HG03066 (cell line): ENCODE results near the gene TMA16.
"Not testable (repeated sequence)": the region's sequence is repeated elsewhere in the genome, so short reads cannot be mapped to it uniquely, and the experiment has no call there.

Experiments
- ATAC-seq: cut with Tn5 transposase; IDR thresholded peaks from one replicate; pipeline ENCODE4 v1.9.1; 2021; ENCODE audit warnings: low read depth; ENCODE audit not compliant: unreplicated experiment

The TMA16 gene

DNA sequence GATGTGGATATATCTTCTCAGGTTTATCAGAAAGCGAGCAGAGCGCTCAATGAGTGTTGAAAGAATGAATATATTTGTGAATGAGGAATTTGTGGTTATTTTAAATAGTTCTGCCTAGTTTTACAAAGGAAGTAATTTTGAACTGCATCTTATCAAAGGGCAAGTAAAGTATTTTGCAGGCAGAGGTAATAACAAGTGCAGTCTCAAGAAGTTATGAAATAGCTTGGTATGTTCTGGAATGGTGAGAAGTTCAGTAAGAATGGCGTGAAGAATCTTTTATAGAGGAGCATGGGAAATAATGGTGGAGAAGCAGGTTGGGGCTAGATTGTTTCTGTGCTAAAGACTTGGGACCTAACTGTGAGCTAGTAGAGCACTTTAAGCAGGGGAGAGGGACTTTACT, 10.9 kb downstream of the TMA16 start:
- no peak for ATAC-seq

DNA sequence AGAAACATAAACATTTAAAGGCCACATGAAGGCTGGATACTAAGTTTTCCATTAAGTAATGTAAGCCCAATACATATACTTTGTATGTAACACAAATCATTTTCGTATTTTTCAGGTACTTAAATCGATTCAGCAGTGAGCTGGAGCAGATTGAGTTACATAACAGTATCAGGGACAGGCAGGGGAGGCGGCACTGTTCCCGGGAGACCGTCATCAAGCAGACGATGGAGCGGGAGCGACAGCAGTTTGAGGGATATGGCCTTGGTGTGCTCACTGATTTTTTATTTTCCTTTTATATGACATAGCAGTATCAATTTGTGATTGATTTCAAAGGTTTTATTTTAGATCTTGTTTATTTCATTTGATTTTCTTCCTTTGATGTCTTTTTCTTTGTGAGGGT, 20.7 kb downstream of the TMA16 start:
- ATAC-seq = no peak

DNA sequence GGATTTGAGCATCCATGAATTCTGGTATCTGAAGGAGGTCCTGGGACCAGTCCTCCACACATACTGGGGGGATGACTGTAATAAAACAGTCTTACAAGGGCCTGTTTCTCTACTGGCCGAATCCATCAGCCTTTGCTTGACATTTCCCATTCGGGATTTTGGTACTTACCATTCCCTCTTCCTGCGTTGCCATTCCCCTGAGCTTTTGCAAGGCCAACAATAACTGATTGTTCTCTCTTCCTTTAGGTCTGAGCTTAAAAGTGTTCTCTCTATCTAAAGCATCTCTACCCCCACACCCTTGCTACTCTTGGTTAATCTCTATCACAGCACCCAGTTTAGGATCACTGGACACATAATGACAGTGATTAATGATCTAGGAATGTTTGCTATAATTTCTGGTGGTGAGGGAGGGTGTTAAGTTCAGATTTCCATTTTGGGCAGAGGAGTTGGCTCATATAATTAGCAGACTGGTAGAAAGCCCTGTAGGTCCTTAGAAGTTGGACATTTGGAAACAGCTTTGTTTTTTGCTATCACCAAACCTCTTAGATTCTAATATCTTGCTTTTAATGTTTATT, 29.4 kb downstream of the TMA16 start:
- no peak for ATAC-seq

DNA sequence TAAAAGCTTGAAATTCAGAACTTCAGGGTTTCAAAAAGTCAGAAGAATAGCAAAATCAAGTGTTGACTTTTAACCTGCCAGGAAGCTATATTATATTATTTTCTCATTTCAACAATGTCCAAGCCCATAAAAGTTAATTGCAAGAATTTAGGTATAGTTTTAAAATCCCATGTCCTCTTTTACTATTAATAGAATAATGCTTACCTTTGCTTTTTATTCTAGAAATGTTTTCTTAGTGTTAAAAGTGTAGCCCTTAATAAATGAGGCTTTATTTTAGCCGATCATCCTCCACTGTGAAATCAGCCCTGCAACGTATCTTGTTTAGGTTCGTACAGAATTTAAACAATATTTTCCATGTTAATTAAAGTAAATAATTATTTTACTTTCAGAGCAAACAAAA, 31.5 kb downstream of the TMA16 start:
- ATAC-seq = no peak

DNA sequence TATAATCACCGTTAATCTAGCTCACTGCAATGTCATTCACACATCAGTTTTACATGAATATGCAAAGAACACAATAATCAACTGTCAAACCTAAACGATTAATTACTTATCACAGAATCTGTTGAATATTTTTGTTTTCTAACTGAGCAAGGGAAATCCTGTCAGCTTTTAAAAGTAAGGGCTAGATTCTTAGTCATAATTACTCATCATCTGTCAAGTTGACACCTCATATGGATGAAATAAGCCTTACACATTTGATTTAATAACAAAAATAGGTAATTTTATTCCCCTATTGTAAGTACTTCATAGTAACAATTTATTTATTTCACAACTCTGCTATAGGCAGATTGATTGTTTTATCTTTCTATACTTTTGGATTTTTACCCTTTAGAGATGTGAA, 32.7 kb downstream of the TMA16 start:
- ATAC-seq = no peak

DNA sequence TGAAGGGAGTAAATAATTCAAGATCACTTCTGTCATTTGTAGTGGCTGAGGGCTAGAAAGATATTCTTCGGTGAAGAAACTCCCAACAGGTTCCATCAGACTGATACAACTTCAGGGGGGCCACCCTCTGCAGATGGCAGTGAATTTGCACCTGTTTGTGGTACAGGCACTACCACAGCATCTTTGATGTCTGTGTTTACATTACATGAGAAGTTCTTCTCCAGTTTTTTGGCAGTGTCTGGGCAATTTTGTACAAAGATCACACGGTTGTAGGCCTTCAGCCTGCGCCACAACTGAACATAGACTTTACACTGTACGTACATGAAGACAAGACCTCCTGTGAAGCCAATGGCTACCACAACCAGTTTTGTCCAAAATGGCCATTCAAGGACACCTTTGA, 34.2 kb downstream of the TMA16 start:
- no peak for ATAC-seq

DNA sequence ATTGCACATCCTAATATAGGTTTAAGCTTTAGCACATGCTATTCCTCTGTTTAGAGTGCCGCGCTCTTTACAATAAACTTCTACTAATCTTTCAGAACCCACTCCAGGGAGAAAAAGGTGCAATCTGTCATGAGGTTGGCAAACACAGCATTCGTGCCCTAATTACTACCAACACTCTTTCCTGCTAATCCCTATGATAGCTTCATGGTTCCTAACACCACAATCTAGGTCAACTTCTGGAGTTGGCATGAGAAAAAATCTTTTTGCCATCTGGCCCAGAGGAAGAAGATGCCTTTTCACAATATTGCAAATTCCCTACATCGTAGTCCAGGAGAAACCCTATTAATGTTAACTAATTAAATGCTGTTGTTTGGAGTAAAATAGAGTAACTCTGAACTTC, 39.6 kb downstream of the TMA16 start:
- ATAC-seq = no peak

DNA sequence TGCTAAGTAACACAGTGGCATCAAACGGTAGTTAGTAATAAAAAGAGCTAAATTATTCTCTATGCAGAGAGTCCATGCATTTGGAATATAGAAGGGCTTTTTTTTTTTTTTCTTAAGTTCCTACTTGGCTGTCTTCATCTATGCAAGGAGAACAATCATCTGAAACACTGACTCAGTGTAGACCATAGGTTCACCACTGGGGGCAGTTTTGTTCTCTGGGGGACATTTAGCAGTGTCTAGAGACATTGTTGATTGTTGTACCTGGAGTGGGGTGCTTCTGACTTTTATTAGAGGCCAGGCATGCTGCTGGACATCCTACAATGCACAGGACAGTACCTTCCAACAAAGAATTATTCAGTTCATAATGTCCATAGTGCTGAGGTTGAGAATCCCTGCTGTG, 41.2 kb downstream of the TMA16 start:
- ATAC-seq = no peak

DNA sequence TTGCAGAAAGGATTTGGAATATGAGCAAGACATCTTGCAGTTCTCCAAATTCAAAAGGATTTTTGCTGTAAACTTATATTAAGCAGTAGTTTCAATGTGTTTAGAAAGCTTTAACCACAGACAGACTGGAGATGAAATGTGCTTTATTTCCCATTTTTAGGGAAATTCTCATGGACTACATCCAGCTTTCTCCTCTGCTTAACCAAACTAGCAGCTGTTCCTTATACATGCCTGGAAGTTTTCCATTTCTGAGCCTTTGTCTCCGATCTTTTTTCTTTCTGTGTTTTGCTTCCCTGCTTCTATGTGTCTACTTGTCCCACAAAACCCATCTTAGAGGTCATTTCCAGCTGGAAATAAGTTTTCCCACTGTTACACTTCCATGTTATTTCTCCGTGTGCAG, 41.6 kb downstream of the TMA16 start:
- ATAC-seq = no peak

DNA sequence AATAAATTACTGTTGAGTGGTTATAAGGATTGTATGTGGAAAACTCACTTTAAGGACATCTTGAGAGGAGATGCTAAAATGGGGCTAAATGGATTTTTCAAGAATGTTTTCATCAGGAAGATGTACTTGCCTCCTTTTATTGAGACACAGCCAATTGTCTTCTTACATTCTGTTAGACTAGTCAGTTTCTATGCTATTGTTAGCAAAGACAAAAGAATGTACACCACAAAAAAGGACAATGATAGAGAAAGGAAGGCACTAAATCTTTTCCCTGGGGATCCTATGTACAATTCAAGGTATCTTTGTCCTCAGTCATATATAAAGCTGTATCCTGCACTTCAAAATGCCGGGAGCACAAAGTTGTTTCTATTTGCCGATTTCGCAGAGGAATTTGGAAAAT, 42.6 kb downstream of the TMA16 start:
- no peak for ATAC-seq

DNA sequence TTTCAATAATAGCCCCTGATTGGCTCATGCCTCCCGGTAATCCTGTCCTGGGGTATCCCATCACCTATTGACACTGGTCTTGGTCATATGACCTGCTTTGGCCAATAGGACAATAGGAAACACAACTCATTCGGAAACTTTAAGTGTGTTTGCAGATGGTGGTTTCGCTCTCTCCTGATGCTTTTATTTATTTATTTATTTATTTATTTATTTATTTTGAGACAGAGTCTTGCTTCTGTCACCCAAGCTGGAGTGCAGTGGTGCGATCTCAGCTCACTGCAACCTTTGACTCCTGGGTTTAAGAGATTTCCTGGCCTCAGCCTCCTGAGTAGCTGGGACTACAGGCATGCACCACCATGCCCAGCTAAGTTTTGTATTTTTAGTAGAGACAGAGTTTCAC, 44.3 kb downstream of the TMA16 start:
- not testable (repeated sequence) for ATAC-seq

DNA sequence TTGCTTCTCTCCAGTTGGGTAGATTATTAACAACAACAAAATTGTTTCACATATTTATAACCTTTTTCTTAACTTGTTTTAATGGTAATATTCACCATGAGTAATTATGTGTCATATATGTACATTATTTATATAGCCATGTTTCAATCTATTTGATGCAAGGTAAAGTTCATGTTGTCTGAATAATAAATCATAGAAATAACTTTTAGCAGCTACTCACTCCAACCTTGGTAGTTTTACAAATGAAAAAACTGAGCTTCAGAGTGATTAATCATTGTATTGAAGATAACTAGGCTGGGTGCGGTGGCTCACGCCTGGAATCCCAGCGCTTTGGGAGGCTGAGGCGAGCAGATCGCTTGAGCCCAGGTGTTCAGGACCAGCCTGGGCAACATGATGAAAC, 46.0 kb downstream of the TMA16 start:
- ATAC-seq = no peak

DNA sequence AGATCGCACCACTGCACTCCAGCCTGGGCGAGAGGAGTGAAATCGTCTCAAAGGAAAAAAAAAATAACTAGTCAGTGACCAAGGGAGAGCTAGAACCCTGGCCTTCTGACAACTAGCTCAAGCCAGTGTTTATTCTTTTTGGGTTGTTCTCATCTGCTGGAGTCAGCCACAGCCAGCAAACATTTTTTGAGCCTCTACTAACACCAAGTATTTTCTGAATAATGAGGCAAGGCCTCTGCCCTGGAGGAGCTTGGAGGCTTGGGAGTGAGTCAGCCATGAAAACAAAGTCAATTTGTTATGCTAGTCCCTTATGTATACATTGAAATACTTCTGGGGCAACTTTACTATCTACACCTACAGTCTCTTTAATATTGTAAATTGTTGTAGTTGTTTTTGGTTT, 46.5 kb downstream of the TMA16 start:
- no peak for ATAC-seq

DNA sequence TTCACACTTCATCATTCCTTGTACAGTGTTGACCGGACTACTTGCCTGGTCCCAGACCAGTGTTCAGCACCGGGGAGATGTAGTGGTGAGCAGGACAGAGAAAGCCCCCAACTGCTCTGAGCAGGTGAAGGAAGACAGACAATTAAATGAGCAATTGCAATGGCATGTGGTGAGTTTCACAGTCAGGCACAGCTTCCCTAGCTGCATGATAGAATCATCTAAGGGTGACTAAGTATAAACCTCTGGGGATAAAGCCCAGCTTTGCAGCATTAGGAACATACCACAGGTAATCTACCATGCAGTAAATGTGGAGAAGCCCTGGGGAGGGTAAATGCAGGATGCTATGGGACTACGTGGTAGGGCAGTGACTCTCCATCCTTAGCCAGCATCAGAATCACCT, 47.8 kb downstream of the TMA16 start:
- ATAC-seq = no peak

DNA sequence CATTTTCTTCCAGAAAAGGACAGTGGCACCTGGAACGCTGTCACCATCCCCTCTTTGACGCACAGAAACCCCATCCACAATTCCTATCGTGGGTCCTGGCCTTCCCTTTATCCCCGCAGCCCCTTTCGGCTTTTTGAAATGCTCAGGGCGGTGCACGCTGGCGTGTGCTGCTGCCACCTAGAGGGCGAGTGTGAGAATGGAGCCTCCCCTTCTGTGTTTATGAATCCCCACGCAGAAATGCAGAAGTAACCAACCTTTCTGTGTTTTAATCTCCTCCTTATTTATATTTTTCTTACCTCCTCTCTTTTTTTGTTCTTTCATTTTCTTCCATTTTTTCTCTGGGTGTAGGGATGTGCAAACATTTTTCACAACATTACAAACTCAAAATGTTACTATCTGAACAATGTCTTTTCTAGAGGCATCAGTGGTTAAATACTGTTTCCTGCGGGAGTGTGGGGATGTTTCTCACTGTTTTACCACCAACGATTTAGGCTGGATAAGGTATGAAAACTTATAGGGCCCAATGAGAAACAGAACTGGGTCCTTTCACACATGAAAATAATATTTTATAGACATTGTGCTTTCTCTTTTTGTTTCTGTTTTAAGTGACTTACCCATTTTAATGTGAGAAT, 50.0 kb downstream of the TMA16 start:
- peak; percentile 94 for ATAC-seq

DNA sequence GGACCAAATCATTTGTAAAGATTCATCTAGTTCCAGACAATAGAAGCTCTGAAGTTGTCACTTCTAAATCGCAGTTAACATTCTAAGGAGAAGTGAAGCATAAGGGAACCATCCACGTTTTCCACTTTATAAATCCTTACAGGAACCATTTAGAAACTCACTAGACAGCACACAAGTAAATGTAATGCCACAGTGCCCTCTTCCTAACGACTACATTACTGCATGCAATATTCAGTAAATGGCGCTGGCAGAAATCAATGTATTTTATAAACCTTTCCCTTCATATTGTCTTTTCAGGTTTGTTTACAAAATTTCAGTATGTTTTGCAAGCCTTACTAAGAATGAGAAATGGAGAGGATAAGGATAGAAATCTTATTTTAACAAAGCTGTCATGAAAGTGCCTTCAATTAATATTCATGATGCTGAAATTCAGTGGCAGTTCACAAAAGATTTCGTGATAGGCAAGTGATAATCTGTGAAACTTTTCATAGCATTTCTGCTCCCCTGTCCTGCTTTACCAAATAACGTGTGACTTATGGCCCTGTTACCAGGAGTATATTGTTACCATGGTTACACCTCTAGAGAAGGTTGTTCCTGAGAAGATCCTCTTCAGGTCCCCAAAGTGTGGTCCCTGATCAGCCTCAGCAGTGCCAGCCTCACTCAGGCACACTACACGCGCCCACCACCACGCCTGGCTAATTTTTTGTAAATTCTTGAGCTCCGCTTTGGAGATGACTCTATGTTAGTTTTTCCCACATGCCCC, 54.2 kb downstream of the TMA16 start:
- ATAC-seq = no peak

DNA sequence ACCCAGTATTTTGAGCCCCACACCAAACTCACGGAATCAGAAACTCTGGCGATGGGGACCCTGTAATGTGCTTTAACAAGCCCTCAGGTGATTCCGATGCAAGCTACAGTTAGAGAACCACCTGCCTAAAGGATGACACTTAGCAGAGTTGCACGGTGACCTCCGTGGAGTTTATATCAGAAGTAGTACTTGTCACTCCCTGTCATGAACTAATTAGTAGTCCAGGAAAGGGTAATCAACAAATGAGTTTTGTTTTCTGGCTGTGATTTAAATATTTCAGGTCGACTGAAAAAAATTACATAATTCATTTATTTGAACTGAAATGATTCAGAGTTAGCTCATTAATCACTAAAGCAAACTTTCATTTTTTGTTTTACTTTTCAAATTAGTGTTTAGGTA, 56.4 kb downstream of the TMA16 start:
- ATAC-seq = no peak

DNA sequence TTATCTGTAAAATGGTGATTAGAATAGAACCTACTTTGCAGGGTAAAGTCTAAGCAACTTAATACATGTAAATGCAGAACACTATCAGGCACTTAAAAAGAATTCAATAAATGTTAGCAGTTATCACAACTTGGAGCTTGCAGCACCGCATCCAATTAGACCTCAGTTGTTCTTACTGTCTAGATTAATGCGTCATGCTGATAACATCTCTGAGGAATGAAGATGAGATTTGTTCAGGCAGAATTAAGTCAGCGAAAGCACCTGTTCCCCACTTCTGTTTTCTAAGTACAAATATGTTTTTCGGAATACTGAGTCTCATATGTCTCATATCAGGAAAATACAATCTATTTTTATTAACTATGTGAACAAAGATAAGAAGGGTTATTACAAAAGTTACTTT, 58.7 kb downstream of the TMA16 start:
- ATAC-seq = no peak

DNA sequence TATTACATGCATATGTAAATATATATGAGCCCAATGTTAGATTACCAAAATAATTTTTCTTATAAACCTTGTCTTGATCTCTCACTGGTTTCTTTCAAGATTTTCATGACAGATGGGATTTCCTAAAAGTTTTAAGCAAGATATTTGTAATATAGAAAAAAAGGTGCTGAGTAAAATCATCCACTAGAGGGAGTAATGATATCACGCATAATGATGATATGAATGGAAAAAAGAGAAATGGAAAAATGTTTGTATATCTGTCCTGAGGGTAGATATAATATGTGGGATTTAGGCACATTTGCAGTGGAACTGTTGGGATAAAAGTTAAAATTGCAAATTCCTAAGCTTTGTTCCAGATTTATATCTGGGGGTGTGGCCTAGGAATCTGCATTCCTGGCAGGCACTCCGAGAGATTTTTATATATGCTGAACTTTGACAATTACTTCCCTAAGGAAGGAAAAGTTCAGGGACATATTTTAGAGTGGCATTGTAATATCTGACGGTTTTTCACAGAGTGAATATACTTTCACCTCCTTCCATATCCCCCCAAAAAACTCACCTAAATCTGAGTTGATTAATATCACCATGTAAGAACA, 60.5 kb downstream of the TMA16 start:
- ATAC-seq = no peak

DNA sequence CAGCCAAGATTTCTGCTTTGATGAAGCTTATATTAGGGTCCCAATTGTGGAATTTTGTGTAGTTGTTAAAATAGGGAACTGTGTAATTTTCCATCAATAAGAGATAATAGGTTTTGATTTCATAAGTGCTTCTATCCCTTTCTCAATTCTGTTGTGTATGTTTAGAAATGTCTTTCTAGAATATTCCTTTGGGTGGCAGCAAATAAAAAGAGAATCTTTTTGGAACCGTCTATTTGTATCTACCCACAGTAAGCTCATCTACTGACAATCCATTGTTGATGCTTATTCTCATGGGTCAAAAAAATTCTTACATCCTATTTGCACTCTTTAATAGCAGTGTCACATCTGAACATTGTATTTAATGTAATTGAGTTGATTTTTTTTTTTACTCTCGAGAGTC, 61.7 kb downstream of the TMA16 start:
- no peak for ATAC-seq

DNA sequence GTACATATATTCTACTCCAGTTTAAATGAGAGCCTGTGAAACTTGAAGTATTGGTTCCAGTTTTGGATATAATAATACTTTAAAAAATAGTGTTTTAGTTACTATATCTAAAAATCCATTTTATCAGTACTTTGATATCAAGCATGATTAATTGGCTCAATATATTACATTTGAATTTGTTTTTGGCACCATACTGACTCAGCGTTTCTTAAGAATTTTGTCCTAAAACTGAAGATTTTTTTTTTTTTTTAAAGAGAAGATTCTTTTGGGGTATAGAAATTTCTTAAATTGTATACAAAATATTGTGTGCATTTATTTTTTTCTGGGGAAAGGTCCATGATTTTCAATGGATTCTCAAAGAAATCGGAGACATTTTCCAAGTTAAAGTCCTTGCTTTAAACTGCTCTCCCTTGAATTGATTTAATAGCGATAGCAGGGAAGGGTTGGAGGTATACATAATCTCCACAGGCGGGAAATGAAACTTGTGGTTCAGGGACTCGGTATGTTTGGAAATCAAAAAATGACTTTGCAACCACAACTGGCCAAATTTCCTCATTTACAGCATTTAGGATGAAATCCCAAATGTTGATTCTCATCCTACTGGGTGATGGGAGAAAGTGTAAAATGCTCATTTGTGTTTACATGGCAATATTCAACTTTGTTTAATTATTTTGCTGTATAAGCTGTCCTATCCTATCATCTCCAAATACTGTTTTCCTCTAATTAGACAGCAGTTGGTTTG, 62.3 kb downstream of the TMA16 start:
- ATAC-seq = no peak
